ENCODE results near the gene KCNAB2.

KCNAB2 gene

DNA sequence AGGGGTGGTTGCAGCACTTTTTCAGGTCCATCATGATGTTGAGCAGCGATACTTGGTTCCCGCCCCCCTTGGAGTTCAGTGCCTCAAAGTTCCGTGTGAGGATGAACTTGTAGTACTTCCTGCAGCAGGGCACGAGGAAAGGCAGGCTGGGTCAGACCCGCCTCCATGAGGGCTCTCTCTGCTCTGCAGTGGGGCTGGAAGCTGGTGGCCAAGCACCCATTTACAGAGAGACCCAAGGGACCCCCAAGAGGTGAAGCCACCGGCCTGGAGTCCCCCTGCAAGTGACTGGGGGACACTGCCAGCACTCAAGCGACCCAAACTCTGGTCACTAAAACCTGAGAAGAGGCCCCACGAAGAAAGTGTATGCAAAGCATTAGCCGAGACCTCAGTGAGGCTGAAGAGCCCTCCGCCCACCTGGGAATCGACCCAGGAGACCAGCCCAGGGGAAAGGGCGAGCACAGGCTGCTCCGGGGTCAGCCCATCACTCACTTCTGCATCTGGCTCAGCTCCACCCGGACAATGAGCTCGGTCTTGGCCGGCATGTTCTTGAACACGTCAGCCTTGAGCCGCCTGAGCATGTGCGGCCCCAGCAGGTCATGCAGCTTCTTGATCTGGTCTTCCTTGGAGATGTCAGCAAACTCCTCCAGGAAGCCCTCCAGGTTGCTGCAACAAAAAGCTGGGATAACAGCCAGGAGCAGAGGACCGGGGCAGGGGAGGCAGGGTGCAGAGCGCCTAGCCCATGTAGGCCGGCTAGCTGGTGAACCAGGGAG, 89.2 kb downstream of the KCNAB2 start:
- FAIRE-seq, result no peak

- FAIRE-seq, result no peak
These were observed 91.0 kb downstream of the KCNAB2 start for GRCh38 chr1:6136516-6137220.

- no peak for FAIRE-seq
These were observed 92.1 kb downstream of the KCNAB2 start for GRCh38 chr1:6137758-6138157.

DNA sequence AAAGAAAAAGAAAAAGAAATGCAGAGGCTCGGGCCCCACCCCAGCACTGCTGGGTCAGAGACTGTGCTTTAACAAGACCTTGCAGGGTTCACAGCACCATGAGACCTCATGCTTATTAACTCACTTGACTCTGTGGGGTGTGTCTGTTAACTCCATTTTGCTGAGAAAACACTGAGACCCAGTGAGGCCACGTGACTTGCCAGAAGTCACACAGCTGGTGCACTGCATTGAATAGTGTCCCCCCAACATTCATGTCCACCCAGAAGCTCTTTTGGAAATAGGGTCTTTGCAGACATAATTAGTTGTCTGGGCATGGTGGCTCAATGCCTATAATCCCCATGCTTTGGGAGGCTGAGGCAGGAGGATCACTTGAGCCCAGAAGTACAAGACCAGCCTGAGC, 94.7 kb downstream of the KCNAB2 start:
- FAIRE-seq, result no peak

GRCh38 chr1:6141592-6141991, 95.9 kb downstream of the KCNAB2 start:
- FAIRE-seq, result no peak

- no peak for FAIRE-seq
These were observed 96.4 kb downstream of the KCNAB2 start for GRCh38 chr1:6142036-6142621.

DNA sequence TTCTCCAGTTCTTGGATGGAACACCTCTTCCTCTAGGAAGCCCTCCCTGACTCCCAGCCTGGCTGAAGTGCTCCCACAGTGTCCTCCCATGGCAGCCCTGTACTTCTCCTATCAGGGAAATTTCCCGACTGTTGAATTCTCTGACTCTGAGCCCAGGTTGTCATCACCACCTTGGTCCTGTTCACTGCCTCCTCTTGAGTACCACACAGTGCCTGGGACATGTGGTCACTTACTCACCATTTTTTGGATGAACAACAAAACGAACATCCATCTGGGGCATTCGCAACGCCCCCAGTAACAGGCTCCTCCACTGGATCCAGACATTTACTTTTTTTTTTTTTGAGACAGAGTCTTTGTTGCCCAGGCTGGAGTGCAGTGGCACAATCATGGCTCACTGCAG, 97.0 kb downstream of the KCNAB2 start:
- FAIRE-seq, result no peak

GRCh38 chr1:6143395-6143794, 97.7 kb downstream of the KCNAB2 start:
- no peak for FAIRE-seq

DNA sequence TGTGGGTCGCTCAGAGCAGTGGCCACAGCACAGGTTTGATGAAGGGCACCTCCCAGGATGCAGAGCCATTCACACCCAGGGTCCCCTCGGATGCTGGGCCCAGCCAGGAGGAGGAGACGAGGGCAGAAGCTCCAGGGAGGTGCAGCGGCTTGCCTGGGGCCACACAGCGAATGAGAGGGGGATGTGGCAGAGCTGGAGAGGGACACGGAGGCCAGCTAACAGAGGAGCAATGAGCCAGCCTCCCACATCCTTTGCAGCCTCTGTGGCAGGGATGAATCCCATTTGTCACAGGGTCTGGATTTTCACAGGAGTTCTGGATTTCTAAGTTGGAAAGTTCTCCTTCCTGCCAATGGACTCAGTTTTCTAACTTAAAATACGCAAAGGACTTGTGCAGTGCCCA, 98.5 kb downstream of the KCNAB2 start:
- no peak for FAIRE-seq

DNA sequence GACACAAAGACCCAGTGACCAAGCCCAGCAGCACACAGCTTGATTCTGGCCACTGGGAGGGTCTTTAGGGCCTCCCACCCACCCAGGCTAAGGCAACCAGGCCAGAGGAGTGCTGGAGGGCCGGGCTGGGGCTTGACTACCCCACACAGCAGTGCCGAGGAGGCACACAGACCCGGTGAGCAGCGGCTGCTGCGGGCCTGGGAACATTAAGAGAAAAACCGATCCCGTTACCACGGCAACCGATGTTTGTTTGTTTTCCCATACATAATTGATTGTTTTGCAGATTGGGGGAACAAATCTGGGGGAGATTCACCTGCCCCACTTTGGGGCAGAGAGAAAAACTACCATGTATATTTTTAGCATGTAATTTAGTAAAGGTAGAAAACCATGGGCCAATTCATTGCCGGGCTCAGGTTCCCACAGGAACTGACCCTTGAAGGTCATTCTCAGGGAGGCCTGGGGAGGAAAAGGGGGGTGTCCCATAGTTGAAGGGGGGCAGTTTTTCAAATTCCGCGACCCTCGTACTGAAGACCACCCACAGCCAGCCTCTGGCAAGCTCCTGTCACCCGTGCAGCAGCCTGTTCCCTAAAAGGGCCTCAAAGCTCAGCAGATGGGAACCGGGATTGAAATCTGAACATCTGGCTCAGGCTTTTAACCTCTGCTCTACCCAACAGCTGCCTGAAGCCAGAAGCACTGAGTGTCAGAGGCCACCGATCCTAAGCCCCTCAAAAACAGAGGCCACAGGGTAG, 99.1 kb downstream of the KCNAB2 start:
- no peak for FAIRE-seq

DNA sequence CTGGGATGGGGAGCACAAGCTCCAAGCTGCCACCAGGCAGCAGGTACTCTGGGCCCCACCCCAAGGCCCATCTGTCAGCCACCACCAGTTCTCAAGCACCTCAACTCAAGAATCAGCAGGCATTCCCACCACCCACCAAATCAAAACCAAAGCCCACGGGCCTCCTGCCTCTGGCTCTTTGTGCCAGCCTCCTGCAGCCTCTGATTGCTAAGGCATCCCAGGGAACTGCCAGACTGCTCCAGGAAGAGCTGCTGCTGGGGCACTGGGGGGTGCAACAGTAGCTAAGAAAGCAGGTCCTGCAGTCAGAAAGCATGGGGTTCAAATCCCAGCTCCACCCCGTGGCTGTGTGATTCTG, 99.7 kb downstream of the KCNAB2 start:
- no peak for FAIRE-seq

DNA sequence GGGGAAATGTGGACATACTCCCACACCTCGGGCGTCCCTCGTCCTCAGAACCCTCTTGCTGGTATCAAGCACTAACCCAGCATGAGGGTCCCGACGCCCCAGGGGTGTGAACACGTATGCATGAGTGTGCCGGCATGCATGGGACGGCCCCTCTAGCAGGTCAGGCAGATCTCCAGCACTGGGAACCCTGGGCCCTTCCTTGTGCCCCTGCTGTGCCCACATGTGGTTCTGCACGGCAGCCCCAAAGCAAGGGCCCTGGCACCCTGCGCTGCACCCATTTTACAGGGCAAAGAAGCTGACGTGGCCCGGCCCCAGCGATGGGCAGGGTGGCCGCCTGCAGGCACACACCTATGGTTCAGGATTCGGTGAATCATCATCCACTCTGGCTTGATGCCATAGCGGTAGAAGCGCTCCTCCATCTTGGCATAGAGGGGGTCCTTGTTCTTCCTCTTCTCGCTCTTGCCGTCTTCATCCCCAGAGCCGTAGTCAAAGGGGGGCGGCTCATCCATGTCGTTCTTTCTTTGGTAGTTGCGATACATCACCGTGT, 100.2 kb downstream of the KCNAB2 start:
- FAIRE-seq, result no peak

DNA sequence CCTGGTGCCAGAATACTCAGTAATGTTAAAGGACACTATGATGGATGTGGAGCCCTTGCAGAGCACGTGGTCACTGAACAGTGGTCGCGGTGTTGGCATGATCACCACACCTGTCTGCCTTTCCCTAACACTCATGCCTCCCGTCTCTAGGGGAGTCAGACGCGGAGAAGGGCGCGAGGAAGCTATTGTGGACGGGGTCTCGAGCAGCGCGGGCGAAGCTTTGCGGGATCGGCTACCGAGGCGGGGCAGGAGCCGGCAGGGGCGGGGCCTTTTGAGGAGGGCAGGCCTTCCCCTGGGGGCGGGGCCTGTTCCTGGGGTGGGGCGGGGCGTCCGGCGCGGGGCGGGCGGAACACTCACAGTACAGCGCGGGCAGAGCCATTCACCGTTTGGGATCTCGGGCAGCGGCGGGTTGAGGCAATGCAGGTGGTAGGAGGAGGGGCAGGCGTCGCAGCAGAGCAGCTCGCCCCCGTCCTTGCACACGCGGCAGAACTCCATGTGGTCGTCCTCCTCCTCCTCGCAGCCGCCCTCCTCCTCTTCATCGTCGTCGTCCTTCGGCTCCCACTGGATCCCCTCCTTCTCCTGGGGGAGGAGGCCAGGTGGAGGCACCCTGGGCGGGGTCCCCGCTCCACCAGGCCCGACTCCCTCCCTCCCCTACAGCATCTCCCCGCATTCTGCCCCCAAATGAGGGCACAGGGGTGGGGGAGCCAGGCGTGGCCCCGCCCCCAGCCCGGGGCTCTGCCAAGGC, 103.0 kb downstream of the KCNAB2 start:
- no peak for FAIRE-seq

DNA sequence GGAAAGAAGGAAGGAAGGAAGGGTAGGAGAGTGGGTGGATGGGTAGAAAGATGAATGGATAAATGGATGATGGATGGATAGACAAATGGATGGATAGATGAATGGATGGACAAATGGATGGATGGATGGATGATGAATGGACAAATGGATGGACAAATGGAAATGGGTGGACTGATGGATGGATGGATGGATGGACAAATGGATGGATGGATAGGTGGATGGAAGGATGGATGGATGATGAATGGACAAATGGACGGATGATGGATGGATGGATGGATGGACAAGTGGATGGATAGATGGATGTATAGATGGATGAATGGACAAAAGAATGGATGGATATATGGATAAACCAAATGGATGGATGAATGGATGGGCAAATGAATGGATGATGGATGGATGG, 103.9 kb downstream of the KCNAB2 start:
- no peak for FAIRE-seq

GRCh38 chr1:6150006-6150938, 104.6 kb downstream of the KCNAB2 start:
- no peak for FAIRE-seq

Measured in G401.6 (cell line).